Measurements from ENCODE around the gene CAPN7.

CAPN7 gene

DNA sequence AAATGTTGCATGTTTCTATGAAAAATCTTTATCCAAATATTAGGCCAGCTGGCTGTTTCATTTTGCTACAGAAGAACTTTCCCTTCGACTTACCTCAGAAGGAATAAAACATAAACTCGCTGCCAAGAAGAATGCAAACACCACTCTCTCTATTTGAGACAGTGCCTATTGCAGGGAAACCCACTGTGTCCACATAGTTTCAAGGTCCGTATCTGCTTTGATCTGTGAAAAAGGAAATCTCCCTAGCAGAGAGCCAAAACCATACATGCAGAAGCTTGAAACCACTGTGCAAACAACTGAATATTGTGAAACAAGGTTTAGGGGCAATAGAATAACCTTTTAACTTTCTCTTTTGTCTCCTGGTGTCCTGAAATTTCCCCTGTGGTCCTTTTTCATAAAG is 35.0 kb upstream of the CAPN7 start:
- Histone ChIP-seq H3K9me3 (ENCODE audit: low read depth, low read length) (no peaks in the 10 kb centered on the region), H3K36me3 (ENCODE audit: insufficient read depth, low read length) (no peaks in the 10 kb centered on the region)
- no peak for DNase-seq (ENCODE audit: low read depth, low spot score)

GRCh38 chr3:15172806-15173205 is 33.2 kb upstream of the CAPN7 start:
- no peak overlapping the region for H3K9ac ChIP-seq (ENCODE audit: insufficient read length)
- no peak for DNase-seq (ENCODE audit: low read depth, low spot score)
- H3K4me3 ChIP-seq = no peak overlapping the region
- H3K36me3 ChIP-seq (ENCODE audit: insufficient read depth, low read length) = no peaks in the 10 kb centered on the region
- no peak overlapping the region for H3K27ac ChIP-seq
- TF ChIP-seq POLR2AphosphoS5 (IDR thresholded peaks at IDR 0.05; ENCODE audit: borderline replicate concordance, low read depth, low read length) (no peak), EZH2 (IDR thresholded peaks at IDR 0.05) (no peak), FOXP2 (optimal IDR thresholded peaks at IDR 0.05; ENCODE audit: control extremely low read depth, extremely low read length, insufficient read depth) (no peak)
- no peaks in the 10 kb centered on the region for H3K9me3 ChIP-seq (ENCODE audit: low read depth, low read length)

More for the DNA sequence above, 35.0 kb upstream of the CAPN7 start:
- no peak for TF ChIP-seq EZH2 (IDR thresholded peaks at IDR 0.05)
- no peak for TF ChIP-seq FOXP2 (optimal IDR thresholded peaks at IDR 0.05; ENCODE audit: control extremely low read depth, extremely low read length, insufficient read depth)
- no peak for TF ChIP-seq POLR2AphosphoS5 (IDR thresholded peaks at IDR 0.05; ENCODE audit: borderline replicate concordance, low read depth, low read length)
- H3K9ac ChIP-seq (ENCODE audit: insufficient read length) = no peak overlapping the region
- no peak overlapping the region for H3K27ac ChIP-seq
- no peak overlapping the region for H3K4me3 ChIP-seq

- Histone ChIP-seq H3K4me3 (no peak overlapping the region), H3K27ac (no peak overlapping the region), H3K36me3 (ENCODE audit: insufficient read depth, low read length) (no peaks in the 10 kb centered on the region), H3K9ac (ENCODE audit: insufficient read length) (no peak overlapping the region), H3K9me3 (ENCODE audit: low read depth, low read length) (no peaks in the 10 kb centered on the region)
- TF ChIP-seq EZH2 (IDR thresholded peaks at IDR 0.05) = no peak
- no peak for TF ChIP-seq POLR2AphosphoS5 (IDR thresholded peaks at IDR 0.05; ENCODE audit: borderline replicate concordance, low read depth, low read length)
- TF ChIP-seq FOXP2 (optimal IDR thresholded peaks at IDR 0.05; ENCODE audit: control extremely low read depth, extremely low read length, insufficient read depth) = no peak
- DNase-seq (ENCODE audit: low read depth, low spot score) = no peak
Observed at GRCh38 chr3:15174953-15175352, 31.1 kb upstream of the CAPN7 start.

DNA sequence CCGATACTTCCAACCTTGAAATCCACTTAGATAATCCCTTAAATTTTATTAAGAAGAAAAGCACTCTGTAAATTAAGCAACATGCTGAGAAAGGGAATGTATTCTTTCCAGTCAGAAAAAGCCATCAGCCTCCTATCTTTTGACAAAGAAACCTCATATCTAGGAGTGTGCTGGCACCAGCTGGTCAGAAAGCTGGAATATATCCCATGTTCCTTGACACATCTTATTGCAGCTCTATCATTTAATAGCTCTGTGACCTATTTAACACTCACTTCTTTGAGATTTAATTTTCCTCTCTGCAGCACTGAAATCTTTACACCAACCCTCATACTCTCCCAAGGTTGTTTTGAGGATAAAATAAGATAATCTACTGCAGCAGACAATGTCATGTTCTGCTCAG is 30.4 kb upstream of the CAPN7 start:
- DNase-seq (ENCODE audit: low read depth, low spot score) = no peak
- TF ChIP-seq POLR2AphosphoS5 (IDR thresholded peaks at IDR 0.05; ENCODE audit: borderline replicate concordance, low read depth, low read length) (no peak), EZH2 (IDR thresholded peaks at IDR 0.05) (no peak), FOXP2 (optimal IDR thresholded peaks at IDR 0.05; ENCODE audit: control extremely low read depth, extremely low read length, insufficient read depth) (no peak)
- Histone ChIP-seq H3K4me3 (no peak overlapping the region), H3K36me3 (ENCODE audit: insufficient read depth, low read length) (no peaks in the 10 kb centered on the region), H3K9me3 (ENCODE audit: low read depth, low read length) (no peaks in the 10 kb centered on the region), H3K9ac (ENCODE audit: insufficient read length) (no peak overlapping the region), H3K27ac (no peak overlapping the region)

GRCh38 chr3:15180042-15180611 is 25.9 kb upstream of the CAPN7 start:
- Histone ChIP-seq H3K9ac (ENCODE audit: insufficient read length) (no peak overlapping the region), H3K36me3 (ENCODE audit: insufficient read depth, low read length) (no peaks in the 10 kb centered on the region), H3K4me3 (no peak overlapping the region), H3K9me3 (ENCODE audit: low read depth, low read length) (no peaks in the 10 kb centered on the region), H3K27ac (no peak overlapping the region)
- no peak for TF ChIP-seq POLR2AphosphoS5 (IDR thresholded peaks at IDR 0.05; ENCODE audit: borderline replicate concordance, low read depth, low read length)
- no peak for TF ChIP-seq FOXP2 (optimal IDR thresholded peaks at IDR 0.05; ENCODE audit: control extremely low read depth, extremely low read length, insufficient read depth)
- TF ChIP-seq EZH2 (IDR thresholded peaks at IDR 0.05) = no peak
- no peak for DNase-seq (ENCODE audit: low read depth, low spot score)

DNA sequence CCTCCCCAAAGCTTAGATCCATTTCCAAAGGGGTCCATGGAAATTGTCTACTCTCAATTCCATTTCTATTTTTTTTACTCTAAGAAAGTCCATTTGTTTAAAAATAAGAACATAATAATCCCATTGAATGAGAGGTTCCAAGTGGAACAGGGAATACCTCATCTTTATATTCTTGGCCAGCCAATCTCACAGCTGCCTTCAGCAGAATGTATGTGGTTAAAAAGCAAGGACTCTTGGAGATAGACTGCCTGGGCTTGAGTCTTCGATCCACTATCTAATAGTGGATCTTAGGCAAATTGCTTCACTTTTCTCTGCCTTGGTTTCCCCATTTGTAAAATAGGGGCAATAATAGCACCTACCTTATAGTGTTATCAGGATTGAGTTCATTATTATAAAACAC is 24.5 kb upstream of the CAPN7 start:
- H3K27ac ChIP-seq = no peak overlapping the region
- no peak overlapping the region for H3K9ac ChIP-seq (ENCODE audit: insufficient read length)
- H3K36me3 ChIP-seq (ENCODE audit: insufficient read depth, low read length) = no peaks in the 10 kb centered on the region
- no peak overlapping the region for H3K4me3 ChIP-seq
- no peak for DNase-seq (ENCODE audit: low read depth, low spot score)
- no peaks in the 10 kb centered on the region for H3K9me3 ChIP-seq (ENCODE audit: low read depth, low read length)
- TF ChIP-seq POLR2AphosphoS5 (IDR thresholded peaks at IDR 0.05; ENCODE audit: borderline replicate concordance, low read depth, low read length) (no peak), FOXP2 (optimal IDR thresholded peaks at IDR 0.05; ENCODE audit: control extremely low read depth, extremely low read length, insufficient read depth) (no peak), EZH2 (IDR thresholded peaks at IDR 0.05) (no peak)

GRCh38 chr3:15181963-15182362 is 24.1 kb upstream of the CAPN7 start:
- Histone ChIP-seq H3K27ac (no peak overlapping the region), H3K9ac (ENCODE audit: insufficient read length) (no peak overlapping the region), H3K36me3 (ENCODE audit: insufficient read depth, low read length) (no peaks in the 10 kb centered on the region), H3K4me3 (no peak overlapping the region), H3K9me3 (ENCODE audit: low read depth, low read length) (no peaks in the 10 kb centered on the region)
- TF ChIP-seq FOXP2 (optimal IDR thresholded peaks at IDR 0.05; ENCODE audit: control extremely low read depth, extremely low read length, insufficient read depth) = no peak
- TF ChIP-seq POLR2AphosphoS5 (IDR thresholded peaks at IDR 0.05; ENCODE audit: borderline replicate concordance, low read depth, low read length) = no peak
- TF ChIP-seq EZH2 (IDR thresholded peaks at IDR 0.05) = no peak
- no peak for DNase-seq (ENCODE audit: low read depth, low spot score)

GRCh38 chr3:15183011-15183410 is 23.0 kb upstream of the CAPN7 start:
- no peak overlapping the region for H3K9ac ChIP-seq (ENCODE audit: insufficient read length)
- no peaks in the 10 kb centered on the region for H3K36me3 ChIP-seq (ENCODE audit: insufficient read depth, low read length)
- no peak for DNase-seq (ENCODE audit: low read depth, low spot score)
- no peak for TF ChIP-seq EZH2 (IDR thresholded peaks at IDR 0.05)
- no peak for TF ChIP-seq POLR2AphosphoS5 (IDR thresholded peaks at IDR 0.05; ENCODE audit: borderline replicate concordance, low read depth, low read length)
- no peak for TF ChIP-seq FOXP2 (optimal IDR thresholded peaks at IDR 0.05; ENCODE audit: control extremely low read depth, extremely low read length, insufficient read depth)
- no peak overlapping the region for H3K27ac ChIP-seq
- H3K4me3 ChIP-seq = no peak overlapping the region
- no peaks in the 10 kb centered on the region for H3K9me3 ChIP-seq (ENCODE audit: low read depth, low read length)

- Histone ChIP-seq H3K9ac (ENCODE audit: insufficient read length) (no peak overlapping the region), H3K4me3 (no peak overlapping the region), H3K27ac (no peak overlapping the region), H3K36me3 (ENCODE audit: insufficient read depth, low read length) (no peaks in the 10 kb centered on the region), H3K9me3 (ENCODE audit: low read depth, low read length) (no peaks in the 10 kb centered on the region)
- TF ChIP-seq FOXP2 (optimal IDR thresholded peaks at IDR 0.05; ENCODE audit: control extremely low read depth, extremely low read length, insufficient read depth) (no peak), EZH2 (IDR thresholded peaks at IDR 0.05) (no peak), POLR2AphosphoS5 (IDR thresholded peaks at IDR 0.05; ENCODE audit: borderline replicate concordance, low read depth, low read length) (no peak)
- no peak for DNase-seq (ENCODE audit: low read depth, low spot score)
Observed at GRCh38 chr3:15185404-15185803, 20.6 kb upstream of the CAPN7 start.
